ENCODE data around the gene ADAMTS9. TPM values are rescaled to one million over a fixed set of nuclear protein-coding genes. Genes with fewer than 3 reads are reported as not detected.

Gene ADAMTS9
- total and polyA plus RNA-seq, 2 donors (not counting 3 experiments of a cell fraction or from before 2014, with no cell fraction given): 6.5 to 23.9 TPM

- Histone ChIP-seq H3K79me2 (ENCODE audit: control insufficient read depth, insufficient read depth, low read length) (peaks cover 55% of the 10 kb centered on the region), H3K9ac (replicated peaks; ENCODE audit: extremely low read depth, insufficient read depth, low read length) (no peak overlapping the region), H3K27ac (ENCODE audit: insufficient read depth, low read depth, low read length) (no peak overlapping the region), H3K4me3 (replicated peaks in 1 of 3; ENCODE audit: insufficient read depth in 1 of 3, low read depth in 1 of 3, low read length in 3 of 3) (no peak overlapping the region), H3K9me1 (replicated peaks; ENCODE audit: control insufficient read depth, extremely low read depth, insufficient read depth, low read length) (no peaks in the 10 kb centered on the region), H3K9me3 (replicated peaks; ENCODE audit: control insufficient read depth, insufficient read depth, low read length) (no peaks in the 10 kb centered on the region), H4K20me1 (replicated peaks; ENCODE audit: control insufficient read depth, extremely low read depth, insufficient read depth, low read length) (no peaks in the 10 kb centered on the region), H3K4me2 (ENCODE audit: insufficient read depth, low read length) (no peak overlapping the region), H3K36me3 (ENCODE audit: control insufficient read depth in 2 of 2, extremely low read depth in 1 of 2, insufficient read depth in 2 of 2, low read length in 2 of 2) (peaks cover 2 to 13% of the 10 kb centered on the region in 2 experiments), H2AFZ (ENCODE audit: low read depth, low read length) (no peak overlapping the region), H3K4me1 (ENCODE audit: control insufficient read depth, extremely low read depth, insufficient read depth, low read length) (peaks cover 7% of the 10 kb centered on the region), H3K27me3 (ENCODE audit: control insufficient read depth in 2 of 2, insufficient read depth in 2 of 2, low read length in 2 of 2) (no peaks in the 10 kb centered on the region)
- dilution Hi-C loops (cut with MboI; ENCODE audit: extremely low pct_ligation_motif_present, low sequenced_read_pairs) (no loop called here), intact Hi-C loops (cut with micrococcal nuclease) (loop anchor here (10.0 kb wide), 1 partner anchor 563 kb away; no protein-coding TSS in a partner anchor)
- DNase-seq (ENCODE audit: low read depth, low spot score) (no peak), FAIRE-seq (no peak)
- POLR2A ChIA-PET: no interaction called here
- BruUV-seq (replicated peaks): no TSS peak
- TF ChIP-seq POLR2AphosphoS5 (IDR thresholded peaks at IDR 0.05; ENCODE audit: insufficient read depth, low read depth, low read length) (no peak), FOS (IDR thresholded peaks at IDR 0.05; ENCODE audit: borderline replicate concordance, insufficient read depth, low read length) (no peak), CTCF (IDR thresholded peaks at IDR 0.05; ENCODE audit: extremely low read depth in 1 of 2, insufficient read depth in 1 of 2, low read depth in 1 of 2, low read length in 2 of 2) (no peak), POLR2A (IDR thresholded peaks at IDR 0.05; ENCODE audit: low read depth, low read length) (no peak)
- CTCF ChIA-PET: interaction anchor here (0.9 to 2.0 kb wide), 4 partner anchors 13 to 148 kb away, joined by 3 to 9 read pairs (median 3); no protein-coding TSS in a partner anchor
Observed at GRCh38 chr3:64681827-64682226, 6.0 kb downstream of the ADAMTS9 start.

GRCh38 chr3:64681015-64681414, 6.8 kb downstream of the ADAMTS9 start:
- ChIA-PET POLR2A (no interaction called here), CTCF (interaction anchor here (0.9 kb wide), 1 partner anchor 148 kb away, joined by 3 read pairs; no protein-coding TSS in a partner anchor)
- H3K27me3 ChIP-seq (ENCODE audit: control insufficient read depth in 2 of 2, insufficient read depth in 2 of 2, low read length in 2 of 2): no peaks in the 10 kb centered on the region
- H3K9me1 ChIP-seq (replicated peaks; ENCODE audit: control insufficient read depth, extremely low read depth, insufficient read depth, low read length): no peaks in the 10 kb centered on the region
- DNase-seq (ENCODE audit: low read depth, low spot score): no peak
- H3K9me3 ChIP-seq (replicated peaks; ENCODE audit: control insufficient read depth, insufficient read depth, low read length): no peaks in the 10 kb centered on the region
- H3K4me3 ChIP-seq (replicated peaks in 1 of 3; ENCODE audit: insufficient read depth in 1 of 3, low read depth in 1 of 3, low read length in 3 of 3): no peak overlapping the region
- peaks cover 60% of the 10 kb centered on the region for H3K79me2 ChIP-seq (ENCODE audit: control insufficient read depth, insufficient read depth, low read length)
- no peak overlapping the region for H3K4me2 ChIP-seq (ENCODE audit: insufficient read depth, low read length)
- H3K36me3 ChIP-seq (ENCODE audit: control insufficient read depth in 2 of 2, extremely low read depth in 1 of 2, insufficient read depth in 2 of 2, low read length in 2 of 2): peaks cover 2 to 13% of the 10 kb centered on the region in 2 experiments
- no peak overlapping the region for H2AFZ ChIP-seq (ENCODE audit: low read depth, low read length)
- intact Hi-C loops (cut with micrococcal nuclease) (loop anchor here (10.0 kb wide), 1 partner anchor 564 kb away; no protein-coding TSS in a partner anchor), dilution Hi-C loops (cut with MboI; ENCODE audit: extremely low pct_ligation_motif_present, low sequenced_read_pairs) (no loop called here)
- H4K20me1 ChIP-seq (replicated peaks; ENCODE audit: control insufficient read depth, extremely low read depth, insufficient read depth, low read length): no peaks in the 10 kb centered on the region
- TF ChIP-seq POLR2A (IDR thresholded peaks at IDR 0.05; ENCODE audit: low read depth, low read length) (no peak), MAX (IDR thresholded peaks at IDR 0.05; ENCODE audit: insufficient read depth, insufficient read length) (no peak), MYC (IDR thresholded peaks at IDR 0.05; ENCODE audit: low read depth, low read length) (no peak), JUN (IDR thresholded peaks at IDR 0.05; ENCODE audit: borderline replicate concordance, insufficient read depth, insufficient read length, low read depth) (no peak), GATA2 (IDR thresholded peaks at IDR 0.05; ENCODE audit: insufficient read depth, insufficient read length, low read depth, low read length) (no peak), CTCF (IDR thresholded peaks at IDR 0.05; ENCODE audit: extremely low read depth in 1 of 2, insufficient read depth in 1 of 2, low read depth in 1 of 2, low read length in 2 of 2) (no peak), POLR2AphosphoS5 (IDR thresholded peaks at IDR 0.05; ENCODE audit: insufficient read depth, low read depth, low read length) (no peak), FOS (IDR thresholded peaks at IDR 0.05; ENCODE audit: borderline replicate concordance, insufficient read depth, low read length) (no peak), EZH2 (IDR thresholded peaks at IDR 0.05; ENCODE audit: borderline replicate concordance, low read depth, low read length, severe bottlenecking) (no peak)
- FAIRE-seq: no peak
- H3K27ac ChIP-seq (ENCODE audit: insufficient read depth, low read depth, low read length): no peak overlapping the region
- no peak overlapping the region for H3K9ac ChIP-seq (replicated peaks; ENCODE audit: extremely low read depth, insufficient read depth, low read length)
- peaks cover 6% of the 10 kb centered on the region for H3K4me1 ChIP-seq (ENCODE audit: control insufficient read depth, extremely low read depth, insufficient read depth, low read length)
- no TSS peak for BruUV-seq (replicated peaks)
